Breast epithelium (tissue), 4 donors: Measurements from ENCODE around the gene MSANTD4. TPM values are rescaled to one million over a fixed set of nuclear protein-coding genes. Genes with fewer than 3 reads are reported as not detected.

ENCODE experiments used
- DNase-seq, 2 donors: peaks; one replicate each; pipeline ENCODE4 v3.0.0-alpha.2; 2019; ENCODE audit warnings: low spot score in 2 of 2
- H3K27ac ChIP-seq, 2 donors: fragments of 200-600 bp; sonication (generic) in 1 of 2; one replicate each; pipeline ENCODE4 v1.5.1; 2016 to 2019; ENCODE audit warnings: mild to moderate bottlenecking in 1 of 2
- H3K27me3 ChIP-seq, 2 donors: fragments of 200-600 bp; sonication (generic) in 1 of 2; one replicate each; pipeline versions ENCODE4 v1.5.1 to v1.6.0; 2017 to 2019; ENCODE audit warnings: control low read depth in 1 of 2, mild to moderate bottlenecking in 1 of 2
- H3K36me3 ChIP-seq: fragments of 200-600 bp; one replicate; pipeline ENCODE4 v1.5.1; 2019
- H3K4me1 ChIP-seq, 2 donors: fragments of 200-600 bp; sonication (generic); one replicate each; pipeline ENCODE4 v1.5.1; 2016 to 2019; ENCODE audit warnings: control low read depth in 1 of 2
- H3K4me3 ChIP-seq, 3 donors: fragments of 200-600 bp; sonication (generic); 1 replicate in 2 of 3; 2 replicates in 1 of 3; pipeline ENCODE4 v1.5.1; 2016 to 2019; ENCODE audit warnings: mild to moderate bottlenecking in 3 of 3, moderate library complexity in 2 of 3
- H3K9me3 ChIP-seq, 2 donors: fragments of 200-600 bp; sonication (generic) in 1 of 2; one replicate each; pipeline ENCODE4 v1.5.1; 2016 to 2019; ENCODE audit warnings: control low read depth in 1 of 2
- POLR2A ChIP-seq: fragments of 450-650 bp; IDR thresholded peaks from one replicate; pipeline ENCODE4 v1.6.1; 2016; ENCODE audit warnings: antibody characterized with exemption, mild to moderate bottlenecking, moderate library complexity
- POLR2AphosphoS5 ChIP-seq, 3 donors: sonication (generic); formaldehyde crosslinking; IDR thresholded peaks; one replicate each; pipeline ENCODE4 v1.6.1; 2017; ENCODE audit warnings: antibody characterized with exemption in 3 of 3
- intact Hi-C: fragments of 100-400 bp; cut with DNase I; formaldehyde crosslinking; loops from one replicate; pipeline ENCODE4 v1.15.1; 2023; ENCODE audit warnings: low total_unique reads
- total RNA-seq, 3 donors: library from RNA; depleted of rRNA; stranded (reverse); fragments of >200 nt; gene quantifications; one replicate each; pipeline ENCODE4 v1.1.0, GENCODE V29; 2016
- TF ChIP-seq, protein P1 (sequence below), 3 donors: fragments of 450-650 bp; IDR thresholded peaks; one replicate each; pipeline ENCODE4 v1.5.1; 2016 to 2017; ENCODE audit warnings: antibody characterized with exemption in 3 of 3, mild to moderate bottlenecking in 3 of 3, moderate library complexity in 3 of 3

The MSANTD4 gene
- total RNA-seq, 3 donors from 2014 or later, result 18.9 to 29.0 (median 22.3) TPM

DNA sequence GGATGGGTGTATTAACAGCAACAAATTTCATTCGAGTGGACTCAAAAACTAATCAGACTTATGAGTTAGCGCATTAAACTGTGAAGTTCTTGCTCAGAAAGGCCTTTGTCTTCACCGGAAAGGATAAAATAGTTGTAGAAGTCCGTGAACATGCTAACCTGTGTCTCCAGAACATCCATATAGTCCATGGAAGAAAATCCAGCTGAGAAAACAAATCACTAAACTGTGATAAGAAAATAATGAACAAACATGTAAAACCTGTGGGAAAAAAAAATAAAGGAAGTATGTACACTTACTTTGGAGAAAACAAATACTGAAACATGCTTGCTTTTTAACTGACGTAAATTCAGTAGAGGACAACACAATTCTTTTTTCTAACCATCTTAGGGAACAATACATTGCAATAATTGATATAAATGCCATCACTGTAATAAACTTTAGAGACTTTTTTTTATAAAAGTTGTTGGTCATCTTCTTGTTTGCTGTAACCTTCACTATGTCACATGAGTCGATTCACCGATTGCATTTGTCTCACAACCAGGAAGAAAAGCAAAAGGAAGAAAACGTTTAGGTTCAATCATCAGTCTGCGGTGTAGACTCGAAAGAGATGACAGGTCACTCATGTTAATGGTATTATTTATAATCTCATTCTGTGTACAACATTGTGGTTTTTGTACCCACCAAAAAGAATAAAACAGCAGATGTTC is 41.9 kb downstream of the MSANTD4 start:
- H3K27me3 ChIP-seq, result no peaks in the 10 kb centered on the region
- H3K4me1 ChIP-seq, result no peaks in the 10 kb centered on the region
- no peak for DNase-seq
- intact Hi-C loops, result no loop called here
- no peak overlapping the region for H3K27ac ChIP-seq
- H3K36me3 ChIP-seq, result no peaks in the 10 kb centered on the region
- no peaks in the 10 kb centered on the region for H3K9me3 ChIP-seq
- no peak overlapping the region for H3K4me3 ChIP-seq
- TF ChIP-seq POLR2AphosphoS5 (IDR thresholded peaks at IDR 0.05) (no peak), POLR2A (no peak)
- TF ChIP-seq, protein P1, sequence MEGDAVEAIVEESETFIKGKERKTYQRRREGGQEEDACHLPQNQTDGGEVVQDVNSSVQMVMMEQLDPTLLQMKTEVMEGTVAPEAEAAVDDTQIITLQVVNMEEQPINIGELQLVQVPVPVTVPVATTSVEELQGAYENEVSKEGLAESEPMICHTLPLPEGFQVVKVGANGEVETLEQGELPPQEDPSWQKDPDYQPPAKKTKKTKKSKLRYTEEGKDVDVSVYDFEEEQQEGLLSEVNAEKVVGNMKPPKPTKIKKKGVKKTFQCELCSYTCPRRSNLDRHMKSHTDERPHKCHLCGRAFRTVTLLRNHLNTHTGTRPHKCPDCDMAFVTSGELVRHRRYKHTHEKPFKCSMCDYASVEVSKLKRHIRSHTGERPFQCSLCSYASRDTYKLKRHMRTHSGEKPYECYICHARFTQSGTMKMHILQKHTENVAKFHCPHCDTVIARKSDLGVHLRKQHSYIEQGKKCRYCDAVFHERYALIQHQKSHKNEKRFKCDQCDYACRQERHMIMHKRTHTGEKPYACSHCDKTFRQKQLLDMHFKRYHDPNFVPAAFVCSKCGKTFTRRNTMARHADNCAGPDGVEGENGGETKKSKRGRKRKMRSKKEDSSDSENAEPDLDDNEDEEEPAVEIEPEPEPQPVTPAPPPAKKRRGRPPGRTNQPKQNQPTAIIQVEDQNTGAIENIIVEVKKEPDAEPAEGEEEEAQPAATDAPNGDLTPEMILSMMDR (IDR thresholded peaks at IDR 0.05), result no peak

DNA sequence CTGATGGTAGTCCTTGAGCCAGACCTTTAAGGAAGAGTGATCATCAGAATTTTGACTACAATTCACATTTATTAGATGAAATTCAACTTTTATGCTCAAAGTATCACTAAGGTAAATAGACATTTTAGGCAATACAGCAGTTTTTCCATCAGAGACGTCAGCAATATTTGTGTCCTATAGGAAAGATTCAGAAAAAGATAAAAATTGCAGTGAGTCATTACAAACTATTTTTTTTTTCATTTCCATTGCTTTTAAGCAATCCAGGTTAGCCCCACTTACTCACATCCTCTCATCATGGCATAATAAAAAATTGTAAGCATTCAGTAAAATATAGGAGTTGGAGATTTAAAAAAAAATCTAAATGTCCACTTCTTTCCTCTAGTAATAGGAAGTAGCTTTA is 46.9 kb downstream of the MSANTD4 start:
- Histone ChIP-seq H3K4me3 (no peak overlapping the region), H3K27ac (no peak overlapping the region), H3K9me3 (no peaks in the 10 kb centered on the region), H3K27me3 (no peaks in the 10 kb centered on the region), H3K36me3 (peaks cover 5% of the 10 kb centered on the region), H3K4me1 (no peaks in the 10 kb centered on the region)
- intact Hi-C loops, result no loop called here
- no peak for DNase-seq
- TF ChIP-seq, protein P1 (IDR thresholded peaks at IDR 0.05), result no peak
- no peak for TF ChIP-seq POLR2AphosphoS5 (IDR thresholded peaks at IDR 0.05)

DNA sequence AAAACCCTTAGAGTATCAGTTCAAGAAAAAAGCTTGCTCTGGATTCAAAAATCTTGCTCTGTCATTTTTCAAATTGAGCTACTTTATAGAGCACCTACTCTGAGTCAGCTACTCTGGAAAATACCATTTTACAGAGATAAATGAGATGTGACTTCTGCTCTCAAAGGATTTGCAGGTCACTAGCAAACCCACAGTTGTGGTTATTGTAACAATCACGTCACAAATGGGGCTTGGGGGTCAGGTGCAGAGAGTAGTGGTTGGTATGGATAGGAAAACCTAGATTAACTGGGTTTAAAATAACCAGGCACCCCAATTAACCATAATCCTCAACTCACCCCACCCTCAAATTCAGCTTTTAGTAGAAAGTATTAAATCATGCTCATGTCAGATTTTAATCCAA is 52.3 kb downstream of the MSANTD4 start:
- peaks cover 5% of the 10 kb centered on the region for H3K36me3 ChIP-seq
- H3K4me1 ChIP-seq, result no peaks in the 10 kb centered on the region
- TF ChIP-seq POLR2AphosphoS5 (IDR thresholded peaks at IDR 0.05), result no peak
- TF ChIP-seq POLR2A, result no peak
- TF ChIP-seq, protein P1 (IDR thresholded peaks at IDR 0.05), result no peak
- H3K4me3 ChIP-seq, result no peak overlapping the region
- no peaks in the 10 kb centered on the region for H3K27me3 ChIP-seq
- no peaks in the 10 kb centered on the region for H3K9me3 ChIP-seq
- DNase-seq, result no peak
- intact Hi-C loops, result no loop called here
- no peak overlapping the region for H3K27ac ChIP-seq

DNA sequence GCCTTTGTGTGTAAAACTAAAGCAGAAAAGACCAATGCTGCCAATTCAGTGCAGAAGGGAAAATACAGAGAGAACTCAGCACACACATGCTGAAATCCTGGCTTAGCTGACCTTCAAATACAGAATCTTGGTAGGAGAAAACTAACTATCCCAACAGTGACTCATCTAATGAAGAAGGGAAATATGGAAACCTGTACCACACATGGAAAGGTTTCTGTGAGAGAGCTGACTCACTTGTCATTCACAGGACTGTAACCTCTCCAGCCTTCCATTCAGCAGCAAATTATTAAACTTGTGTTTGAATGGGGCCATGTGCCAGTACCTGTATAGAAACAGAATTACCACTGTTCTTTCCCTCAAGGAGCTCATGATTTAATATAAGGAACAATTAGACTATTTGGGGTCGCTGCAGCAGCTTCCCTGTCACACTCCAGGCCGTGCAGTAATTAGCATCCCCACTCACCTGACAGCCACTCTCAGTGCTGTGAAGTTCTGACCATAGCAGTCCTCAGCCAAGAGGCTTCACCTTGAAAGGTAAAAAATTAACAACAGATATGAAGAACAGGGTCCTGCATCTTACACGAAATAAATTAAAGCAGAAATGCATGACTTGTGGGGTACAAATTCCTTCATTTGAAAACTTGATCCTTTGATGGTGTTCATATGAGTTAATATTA is 53.9 kb downstream of the MSANTD4 start:
- Histone ChIP-seq H3K27ac (no peak overlapping the region), H3K9me3 (no peaks in the 10 kb centered on the region), H3K4me3 (no peak overlapping the region), H3K36me3 (peaks cover under 1% of the 10 kb centered on the region), H3K4me1 (no peaks in the 10 kb centered on the region), H3K27me3 (no peaks in the 10 kb centered on the region)
- no peak for DNase-seq
- TF ChIP-seq POLR2AphosphoS5 (IDR thresholded peaks at IDR 0.05) (no peak), POLR2A (no peak)
- TF ChIP-seq, protein P1 (IDR thresholded peaks at IDR 0.05), result no peak
- intact Hi-C loops, result no loop called here
